T-helper 9 cell (primary cell): Measurements from ENCODE around the gene NRXN3.

ENCODE experiments used
- DNase-seq: peaks from one replicate; pipeline ENCODE4 v3.0.0-alpha.2; 2020

NRXN3 gene

DNA sequence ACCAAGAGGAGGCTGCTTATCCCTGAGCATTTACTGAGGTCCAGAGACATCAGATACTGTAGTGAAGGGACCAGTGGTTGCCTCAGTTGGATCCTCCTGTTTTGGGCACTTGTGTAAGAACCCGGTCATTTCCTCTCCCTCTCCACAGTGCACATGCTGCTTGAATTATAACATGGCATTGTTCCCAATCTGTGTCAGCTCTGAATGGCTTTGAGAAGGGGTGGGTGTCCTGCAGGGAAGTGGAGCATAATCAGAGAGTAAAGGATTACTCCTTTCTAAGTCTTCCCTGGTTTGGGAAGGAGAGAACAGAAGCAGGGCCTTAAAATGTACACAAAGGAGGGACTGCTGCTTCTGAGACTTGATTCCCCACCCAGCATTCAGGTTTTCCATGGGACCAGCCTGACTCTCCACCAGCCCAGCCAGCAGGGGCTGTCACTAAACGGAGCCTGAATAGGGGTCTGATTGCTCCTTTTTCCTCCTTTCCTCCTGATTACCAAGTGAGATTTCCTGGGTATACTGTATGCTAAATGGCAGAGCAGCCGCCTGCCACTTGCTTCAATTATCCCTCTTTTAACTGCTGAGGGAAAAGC, 78.4 kb downstream of the NRXN3 start:
- DNase-seq: no peak

DNA sequence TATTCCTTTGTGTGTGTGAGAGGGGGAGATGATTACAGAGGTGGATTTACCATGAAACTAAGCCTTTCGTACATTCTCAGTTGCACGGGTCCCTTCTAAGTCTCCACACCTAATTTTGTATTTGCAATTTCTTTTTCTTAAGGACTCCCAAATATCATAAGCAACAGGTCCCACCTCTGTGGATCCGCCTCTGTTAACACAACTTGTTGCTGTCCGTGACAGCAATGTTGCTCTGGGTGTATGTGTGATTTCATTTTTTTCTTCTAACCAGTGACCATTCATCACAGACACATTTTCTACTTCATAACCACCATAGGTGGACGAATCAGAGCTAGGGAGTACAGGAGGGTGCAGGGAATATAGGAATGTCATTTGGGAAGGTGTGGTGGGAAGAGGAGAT, 81.1 kb downstream of the NRXN3 start:
- DNase-seq: no peak

DNA sequence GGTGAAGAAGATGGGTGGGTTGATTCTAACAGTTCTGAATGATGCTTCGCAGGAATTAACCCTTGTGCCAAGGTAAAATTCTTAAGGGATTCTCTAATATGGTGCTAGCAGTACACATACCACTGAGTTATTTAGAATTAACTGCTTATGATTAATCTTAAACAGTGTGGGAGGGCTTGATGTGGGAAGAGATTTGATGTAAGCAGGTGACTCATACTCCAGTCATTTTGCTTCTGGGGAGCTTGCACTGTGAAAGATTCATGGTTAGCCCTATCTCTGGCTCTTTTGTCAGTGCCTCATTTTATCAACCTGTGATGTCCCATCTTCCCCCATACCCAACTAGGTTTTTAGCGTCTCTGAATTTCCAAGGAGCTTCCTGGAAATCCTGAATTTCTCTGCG, 83.8 kb downstream of the NRXN3 start:
- DNase-seq: no peak

DNA sequence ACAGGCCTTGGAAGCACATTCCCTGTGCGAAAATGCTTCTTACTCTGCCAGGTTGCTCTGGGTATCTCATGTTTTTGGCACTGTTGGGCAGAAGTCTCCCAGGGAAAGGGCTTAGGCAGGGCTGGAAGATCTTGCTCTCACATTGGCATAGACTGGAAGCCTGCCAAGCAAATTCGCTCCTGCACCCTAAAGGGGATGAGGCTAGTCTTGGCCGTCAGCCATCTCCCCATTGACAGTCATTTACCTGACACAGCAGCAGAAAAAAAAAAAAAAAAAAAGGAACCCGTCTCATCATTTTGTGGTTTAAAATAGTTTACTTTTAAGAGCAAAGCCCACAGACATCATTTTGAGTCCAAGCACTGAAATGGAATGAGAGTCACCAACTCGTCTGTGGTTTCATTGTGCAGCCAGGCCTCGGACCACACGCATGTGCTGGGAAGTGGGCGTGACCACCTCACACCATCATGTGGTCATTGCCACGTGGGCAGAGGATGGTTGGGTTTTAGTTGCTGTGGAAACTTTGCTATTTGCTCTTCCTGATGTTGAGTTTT, 84.8 kb downstream of the NRXN3 start:
- DNase-seq: no peak

DNA sequence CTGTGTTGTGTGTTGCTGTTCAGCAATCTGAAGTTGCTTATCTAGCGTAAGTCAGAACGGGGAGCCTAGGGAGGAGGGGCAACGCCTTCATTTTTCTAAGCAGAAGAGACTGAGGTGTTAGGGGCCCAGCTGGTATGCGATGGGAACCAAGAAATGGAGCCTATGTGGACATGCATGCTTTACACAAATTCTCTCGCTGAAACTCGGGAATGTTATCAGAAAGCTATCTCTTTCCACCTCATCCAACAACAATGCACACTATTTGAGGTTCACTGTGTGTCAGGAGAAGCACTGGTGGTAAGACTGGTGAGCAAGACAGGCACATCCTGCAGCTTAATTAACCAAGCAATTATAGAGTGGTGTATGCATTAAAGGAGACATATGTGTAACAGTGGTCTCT, 89.7 kb downstream of the NRXN3 start:
- DNase-seq: no peak

DNA sequence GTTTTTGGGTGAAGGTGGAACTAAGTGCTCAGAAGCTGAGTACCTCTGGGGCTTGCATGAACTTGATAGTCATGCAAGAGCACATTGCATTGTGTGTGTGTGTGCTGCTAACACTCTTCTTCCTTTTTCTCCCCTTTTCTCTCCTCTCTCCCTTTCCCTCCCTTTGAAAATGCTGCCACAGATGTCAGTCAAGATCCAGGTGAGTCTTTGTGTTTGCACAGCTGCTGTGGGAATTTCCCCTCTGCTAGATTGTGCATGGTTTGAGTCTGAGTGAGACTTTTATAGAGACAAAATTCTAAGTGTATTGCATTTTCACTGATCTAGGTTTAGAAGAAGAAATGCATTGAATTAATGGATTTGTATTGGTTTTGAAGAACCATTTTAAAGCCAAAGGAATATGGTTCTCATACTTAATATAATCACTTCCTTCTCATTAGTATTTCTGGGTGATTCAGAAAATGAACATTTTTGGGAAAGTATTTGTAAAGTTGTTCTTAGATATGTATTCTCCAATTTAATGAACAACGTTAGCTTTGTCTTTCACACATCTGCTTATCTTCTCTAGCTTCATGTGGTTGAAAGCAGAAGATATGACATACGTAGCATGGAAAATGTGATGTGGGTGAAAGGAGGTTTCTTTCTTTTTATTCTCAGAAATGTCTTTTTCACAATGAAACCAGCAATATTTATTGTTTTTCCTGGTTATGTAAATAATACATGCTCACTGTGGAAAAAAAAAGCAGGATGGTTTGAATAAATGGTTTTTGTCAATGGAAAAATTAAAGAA, 108.5 kb downstream of the NRXN3 start:
- no peak for DNase-seq

DNA sequence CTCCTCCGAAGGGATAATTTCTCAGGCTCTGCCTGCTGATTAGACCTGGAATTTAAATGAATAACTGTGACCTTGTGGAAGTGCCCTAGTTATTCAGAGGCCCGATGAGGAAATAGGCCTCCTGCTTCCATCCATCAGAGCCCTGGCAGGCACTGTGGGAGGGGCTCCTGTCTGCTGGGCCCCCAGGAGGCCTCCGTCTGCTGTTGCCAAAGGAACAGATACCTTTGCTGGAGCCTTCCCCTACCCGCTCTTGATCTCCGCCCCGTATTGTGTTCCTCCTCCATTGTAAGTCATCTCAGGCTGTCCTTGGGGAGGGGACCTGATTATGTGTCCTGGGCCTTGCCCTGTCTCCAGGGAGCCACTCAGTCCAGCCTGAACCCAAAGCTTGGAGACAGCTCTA, 112.3 kb downstream of the NRXN3 start:
- no peak for DNase-seq

DNA sequence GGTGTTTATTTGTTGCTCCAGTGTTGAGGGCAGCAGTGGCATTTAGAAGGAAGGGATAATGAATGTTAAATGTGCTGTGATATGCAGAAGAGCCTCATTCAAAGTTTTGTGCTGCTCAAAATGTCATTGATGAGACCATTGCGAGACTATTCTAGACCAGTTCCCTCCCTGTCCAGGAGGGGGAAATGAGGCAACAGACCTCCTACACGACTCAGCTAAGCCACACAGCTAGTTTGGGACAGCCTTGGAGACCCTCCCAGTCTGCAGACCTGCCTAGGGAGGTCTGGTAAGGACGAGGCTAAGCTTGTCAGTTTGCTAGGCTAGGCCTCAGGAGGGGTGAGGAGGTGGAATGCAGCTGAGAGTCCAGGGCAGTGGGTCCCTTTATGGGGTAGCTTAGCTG, 116.0 kb downstream of the NRXN3 start:
- DNase-seq: no peak

DNA sequence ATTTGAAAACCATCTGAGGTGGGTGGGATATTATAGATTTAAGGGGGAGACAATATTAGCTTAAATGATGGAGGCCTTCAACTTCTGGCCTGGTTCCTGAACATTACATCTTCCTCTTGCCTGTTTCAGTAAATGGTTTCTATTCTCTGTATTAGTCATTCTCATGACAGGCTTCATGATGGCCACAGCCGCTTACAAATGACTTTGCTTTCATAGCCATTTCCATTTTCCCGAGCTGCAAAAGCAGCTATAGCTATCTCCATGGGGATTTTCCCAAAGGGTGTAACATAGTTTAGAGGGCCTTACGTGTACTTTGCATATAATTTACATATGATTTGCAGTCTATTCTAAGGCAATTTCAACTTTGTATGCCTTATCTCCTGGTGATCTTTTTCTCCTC, 121.8 kb downstream of the NRXN3 start:
- no peak for DNase-seq

DNA sequence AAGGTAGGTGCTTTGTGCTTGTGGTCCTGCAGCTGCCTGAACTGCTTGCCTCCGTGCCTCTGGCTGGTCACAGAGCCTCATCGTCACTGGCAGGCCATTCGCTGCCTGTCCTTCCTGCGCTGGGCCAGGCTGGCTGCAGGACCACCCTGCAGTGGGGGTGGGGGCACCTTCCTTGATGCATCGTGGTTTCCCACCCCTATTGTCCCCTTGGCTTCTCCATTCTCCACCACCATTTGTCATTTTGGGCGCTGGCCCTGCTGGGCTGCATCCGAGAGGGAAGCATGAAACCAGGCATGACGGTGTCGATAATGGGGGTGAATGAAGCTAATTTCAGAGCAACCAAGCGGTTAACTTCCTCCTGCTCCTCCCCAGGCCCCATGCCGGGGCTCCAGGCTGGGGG, 127.7 kb downstream of the NRXN3 start:
- DNase-seq: no peak

DNA sequence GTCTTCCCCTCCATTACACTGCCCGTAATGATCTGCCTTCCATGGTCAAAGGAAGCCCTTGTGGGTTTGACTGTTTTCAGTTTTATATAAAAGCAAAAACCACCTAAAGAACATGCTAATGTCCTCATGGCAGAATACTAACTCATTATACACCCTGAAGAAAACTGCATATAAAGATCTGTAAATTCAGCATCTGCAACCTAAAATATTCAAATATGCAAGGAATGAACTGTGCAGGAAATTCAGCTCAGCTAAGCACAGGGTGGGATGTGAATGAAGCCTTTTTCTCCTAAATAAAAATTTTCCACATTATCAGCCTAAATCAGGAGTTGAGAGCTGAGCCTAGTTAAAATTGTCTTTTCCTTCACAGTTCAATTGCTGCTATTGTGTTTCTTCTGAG, 128.1 kb downstream of the NRXN3 start:
- no peak for DNase-seq

DNA sequence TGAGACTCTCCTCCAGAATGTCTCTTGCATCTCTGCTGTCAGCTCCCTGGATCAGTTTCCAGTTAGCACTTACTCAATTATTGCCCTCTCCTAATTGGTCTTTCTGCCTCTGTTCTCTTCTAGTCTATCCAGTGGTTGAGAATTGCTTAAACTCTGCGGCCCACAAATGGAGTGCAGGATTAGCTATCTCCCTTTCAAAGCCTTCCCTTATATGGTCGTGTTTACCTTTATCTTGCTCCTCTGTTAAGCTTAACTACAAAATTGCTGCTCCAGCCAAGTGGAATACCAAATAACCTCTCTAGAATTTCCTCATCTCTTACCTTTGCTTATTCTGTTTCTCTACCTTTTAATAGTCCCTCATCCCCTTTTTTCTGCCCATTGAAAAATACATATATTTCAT, 132.7 kb downstream of the NRXN3 start:
- no peak for DNase-seq

DNA sequence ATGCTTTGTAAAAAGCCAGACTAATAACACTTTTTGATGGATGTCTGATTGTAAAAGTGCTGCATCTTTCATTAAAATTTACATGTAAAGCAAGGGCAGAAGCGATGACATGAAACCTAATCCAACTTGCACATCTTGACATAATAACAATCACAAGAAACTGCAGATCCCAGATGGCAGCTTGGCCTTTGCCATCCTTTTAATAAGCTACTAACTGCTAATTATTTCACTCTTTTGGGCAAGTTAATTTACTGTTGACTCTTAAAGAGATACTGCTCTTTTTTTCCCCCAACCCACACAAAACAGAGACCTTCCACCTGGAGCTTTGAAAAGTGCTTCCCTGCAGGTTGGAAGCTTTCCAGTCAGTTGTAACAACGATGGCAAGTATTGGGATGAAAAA, 137.5 kb downstream of the NRXN3 start:
- no peak for DNase-seq

DNA sequence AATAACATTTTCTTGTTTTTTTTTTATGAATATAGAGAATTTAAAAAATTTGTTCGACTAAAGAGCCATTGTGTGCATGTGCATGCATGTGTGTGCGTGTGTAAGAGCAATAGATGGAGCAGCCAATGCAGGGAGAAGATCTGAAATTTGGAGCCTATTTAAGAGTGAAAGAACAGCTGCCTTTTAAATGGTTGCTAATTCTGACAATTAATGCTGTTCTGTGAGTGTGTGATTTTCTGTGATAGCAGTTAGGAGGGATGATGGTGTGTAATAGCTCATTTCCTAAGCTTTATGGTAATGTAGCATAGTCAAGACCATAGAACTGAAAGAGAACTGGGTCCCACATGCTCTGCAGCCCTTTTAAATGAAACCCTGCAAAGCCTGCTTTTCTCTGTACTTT, 137.9 kb downstream of the NRXN3 start:
- no peak for DNase-seq

DNA sequence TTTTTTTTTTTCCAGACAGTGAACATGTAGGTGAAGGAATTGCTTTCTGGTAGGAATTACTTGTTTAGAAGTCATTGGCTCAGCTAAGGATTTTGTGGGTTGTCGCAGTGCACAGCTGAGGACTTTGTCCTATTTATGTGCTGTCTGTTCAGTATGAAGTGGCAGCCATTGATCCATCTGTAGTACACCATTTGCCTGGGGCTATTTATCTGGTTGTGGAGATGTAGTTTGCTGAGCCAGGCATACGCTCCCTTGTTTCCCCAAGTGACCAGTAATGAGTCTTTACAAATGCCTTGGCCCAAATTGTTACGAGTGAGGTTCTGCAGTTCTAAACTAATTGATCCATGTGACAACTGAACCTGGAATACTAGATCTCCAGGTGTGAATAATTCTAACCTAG, 140.1 kb downstream of the NRXN3 start:
- DNase-seq: no peak

DNA sequence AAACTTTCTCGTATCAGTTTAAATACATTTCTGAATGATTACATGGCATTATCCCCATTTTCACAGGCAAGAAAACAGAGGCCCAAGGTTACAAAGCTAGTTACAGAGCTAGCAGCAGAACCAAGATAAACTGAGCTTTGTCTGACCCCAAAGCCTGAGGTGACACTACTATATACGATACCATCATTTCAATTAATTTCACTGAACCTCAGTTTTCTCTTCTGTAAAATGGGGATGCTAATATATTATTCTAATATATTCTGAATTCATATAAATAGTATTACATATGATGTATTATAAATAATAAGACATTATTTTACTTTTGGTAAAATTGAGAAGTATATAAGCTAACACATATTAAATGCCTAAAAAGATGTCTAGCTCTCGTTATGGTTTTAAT, 143.3 kb downstream of the NRXN3 start:
- DNase-seq: no peak

DNA sequence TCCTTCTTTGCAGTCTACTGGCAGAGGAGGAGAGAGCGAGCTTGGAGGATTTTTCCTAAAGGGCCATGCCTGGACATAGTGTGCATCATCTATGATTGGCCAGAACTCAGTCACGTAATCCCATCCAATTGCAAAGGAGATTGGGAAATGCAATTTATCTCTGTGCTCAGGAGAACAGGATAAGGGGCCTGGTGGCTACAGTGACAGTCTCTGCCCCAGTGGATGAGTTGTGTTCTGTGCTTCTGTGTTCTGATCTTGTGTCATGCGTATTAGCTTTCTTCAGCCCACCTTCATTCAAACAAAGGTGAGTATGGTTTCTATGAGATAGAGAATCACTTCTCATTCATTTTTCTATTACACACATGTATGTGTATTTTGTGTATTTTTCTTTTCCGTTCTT, 144.3 kb downstream of the NRXN3 start:
- no peak for DNase-seq

DNA sequence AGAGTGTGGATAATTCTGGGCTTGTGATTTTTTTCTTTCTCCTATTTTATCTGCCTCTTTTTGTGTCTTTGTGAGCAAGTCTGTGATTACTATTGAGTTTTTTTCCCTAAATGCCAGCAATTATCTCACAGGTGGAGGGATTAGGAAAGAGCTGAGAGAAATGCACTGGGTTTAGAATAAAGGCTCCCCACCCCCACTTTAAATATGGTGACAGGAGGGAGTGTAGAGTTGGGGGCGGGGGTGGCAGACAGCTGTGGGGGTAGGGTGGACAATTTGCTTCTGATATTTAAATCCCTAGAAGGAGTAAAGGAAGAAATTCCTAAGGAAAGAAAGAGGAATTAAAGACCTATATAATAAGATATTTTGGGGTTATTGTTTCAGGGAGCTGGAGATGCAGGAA, 145.9 kb downstream of the NRXN3 start:
- no peak for DNase-seq

DNA sequence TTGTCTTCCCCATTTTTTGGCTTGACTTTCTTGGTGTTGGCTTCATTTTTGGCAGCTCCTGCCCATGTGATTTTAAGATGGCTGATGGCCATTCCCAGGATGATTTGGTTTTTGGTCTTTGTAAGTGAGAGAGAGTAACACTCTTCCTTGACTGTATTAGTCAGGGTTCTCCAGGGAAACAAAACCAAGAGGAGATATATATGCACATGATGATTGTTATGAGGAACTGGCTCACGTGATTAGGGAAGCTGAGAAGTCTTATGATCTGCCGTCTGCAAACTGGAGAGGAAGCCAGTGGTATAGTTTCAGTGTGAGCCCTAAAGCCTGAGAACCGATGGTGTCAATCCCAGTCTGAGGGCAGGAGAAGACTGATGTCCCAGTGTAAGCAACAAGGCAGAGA, 146.6 kb downstream of the NRXN3 start:
- DNase-seq: no peak

DNA sequence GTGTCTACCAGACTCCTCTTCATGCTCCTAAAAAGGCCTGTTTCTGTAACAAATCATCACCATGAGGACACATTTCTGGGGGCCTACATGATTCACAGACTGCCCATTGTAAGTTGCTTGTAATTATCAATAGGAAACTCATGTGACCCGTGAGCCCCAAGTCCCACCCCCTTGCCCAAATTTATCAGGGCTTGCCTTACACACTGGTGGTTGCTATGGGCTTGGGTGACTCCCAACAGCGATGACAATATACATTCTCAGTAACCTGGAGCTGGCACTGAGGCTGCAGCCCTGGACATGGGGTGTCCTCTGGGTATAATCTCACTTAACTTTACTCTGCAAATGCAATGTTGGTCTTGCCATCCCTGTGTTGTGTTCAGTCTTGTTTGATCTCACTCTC, 149.2 kb downstream of the NRXN3 start:
- DNase-seq: no peak

DNA sequence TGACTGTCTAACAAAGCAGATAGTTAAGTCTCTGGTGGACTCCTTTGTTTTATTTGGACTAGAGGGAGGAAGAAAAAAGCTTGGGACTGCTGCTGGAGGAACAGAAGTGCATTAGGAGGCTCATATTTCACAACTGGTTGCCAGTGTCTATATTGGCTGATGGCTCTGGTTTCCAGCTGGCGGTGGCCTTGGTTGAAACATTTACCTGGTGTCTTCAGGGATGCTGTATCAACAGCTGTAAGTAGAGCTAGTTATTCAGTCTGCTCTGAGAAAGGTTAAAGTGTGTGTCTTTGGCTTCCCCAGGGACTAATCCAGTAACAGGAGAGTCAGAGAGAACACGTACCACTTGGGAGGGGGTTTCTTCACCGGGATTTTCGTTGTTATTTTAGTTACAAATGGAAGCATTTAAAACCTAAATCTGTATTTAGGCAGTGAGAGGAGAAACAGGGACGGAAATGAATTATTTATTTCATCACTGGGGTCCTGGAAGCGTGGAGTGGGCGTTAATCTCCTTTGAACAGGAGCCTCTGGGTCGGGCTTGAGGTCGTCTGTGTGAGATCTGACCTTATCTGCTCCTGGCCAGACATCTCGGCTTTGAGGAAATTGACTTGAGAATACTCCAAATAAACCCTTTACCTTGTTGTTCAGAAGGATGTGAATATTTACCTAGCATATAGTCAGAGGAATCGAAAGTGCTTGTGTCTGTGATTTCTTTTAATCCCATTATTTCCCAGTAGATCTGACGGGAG, 149.9 kb downstream of the NRXN3 start:
- no peak for DNase-seq

DNA sequence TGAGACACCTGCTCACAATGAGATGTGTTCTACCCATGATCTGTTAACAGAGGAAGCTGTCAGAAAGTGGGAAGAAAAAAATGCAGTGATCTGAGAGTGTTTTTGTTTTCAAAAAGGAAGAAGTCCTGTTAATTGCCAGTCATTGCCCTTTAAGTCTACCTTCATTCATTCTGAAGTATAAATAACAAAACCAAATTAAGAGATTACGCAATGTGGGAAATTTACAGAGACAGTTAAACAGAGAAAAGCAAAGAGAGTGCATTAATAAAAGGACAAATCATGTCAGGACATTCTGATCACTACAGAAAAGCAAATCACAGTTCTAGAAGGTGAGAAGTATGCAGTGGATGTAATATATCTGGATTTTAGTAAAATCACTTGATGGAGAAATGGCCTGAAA, 154.2 kb downstream of the NRXN3 start:
- no peak for DNase-seq

DNA sequence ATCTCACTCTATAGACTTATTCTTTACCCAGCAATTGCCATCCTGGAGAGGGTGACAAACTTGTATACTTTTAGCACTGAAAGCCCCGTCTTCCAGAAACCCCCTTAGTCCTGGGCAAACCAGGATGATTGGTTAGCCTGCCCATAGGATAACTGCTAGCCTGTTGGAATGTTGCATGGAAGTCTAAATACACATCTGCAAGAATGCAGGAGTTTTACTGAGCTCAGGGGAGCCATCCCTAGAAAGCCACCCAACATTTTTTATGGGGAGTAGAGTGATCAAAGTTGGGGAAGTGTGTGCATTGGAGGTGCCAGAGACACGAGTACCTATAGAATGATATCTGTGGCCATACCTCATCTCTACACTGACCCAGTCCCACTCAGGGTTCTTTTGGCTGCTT, 155.7 kb downstream of the NRXN3 start:
- DNase-seq: no peak
